ENCODE data around the gene GH2.

Gene GH2

GRCh38 chr17:63838631-63839171 lies 43.0 kb downstream of the GH2 start:
- DNase-seq: peak; percentile 19 to 78

DNA sequence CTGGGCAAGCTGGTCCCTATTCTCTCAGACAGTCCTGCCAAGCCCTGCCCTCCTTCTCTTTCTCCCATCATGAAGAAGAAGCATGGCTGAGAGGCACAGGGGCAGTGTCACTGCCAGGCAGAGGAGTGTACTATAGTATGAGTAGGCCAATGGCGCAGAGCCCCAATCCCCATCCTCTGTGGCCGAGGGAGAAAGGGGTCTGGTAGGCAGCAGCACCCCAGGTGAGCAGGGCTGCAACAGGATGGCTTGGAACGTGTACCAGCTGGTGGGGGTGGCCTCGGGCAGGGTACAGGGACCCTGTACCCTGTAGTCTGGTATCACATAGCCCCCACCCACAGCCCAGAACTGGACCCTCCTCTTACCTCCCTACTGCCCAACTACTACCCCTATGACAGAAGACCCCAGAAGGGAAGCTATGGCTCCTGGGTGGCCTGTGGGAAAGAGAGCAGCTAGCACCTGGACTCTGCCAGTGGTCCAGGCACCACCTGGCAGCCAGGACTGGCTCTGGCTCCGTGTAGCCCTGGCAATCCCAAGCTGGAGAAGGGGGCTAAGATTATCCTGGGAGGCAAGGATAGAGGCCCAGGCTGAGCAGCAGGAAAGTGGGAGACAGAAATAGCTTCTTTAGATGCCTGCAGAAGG lies 43.7 kb downstream of the GH2 start:
- no peak for DNase-seq

DNA sequence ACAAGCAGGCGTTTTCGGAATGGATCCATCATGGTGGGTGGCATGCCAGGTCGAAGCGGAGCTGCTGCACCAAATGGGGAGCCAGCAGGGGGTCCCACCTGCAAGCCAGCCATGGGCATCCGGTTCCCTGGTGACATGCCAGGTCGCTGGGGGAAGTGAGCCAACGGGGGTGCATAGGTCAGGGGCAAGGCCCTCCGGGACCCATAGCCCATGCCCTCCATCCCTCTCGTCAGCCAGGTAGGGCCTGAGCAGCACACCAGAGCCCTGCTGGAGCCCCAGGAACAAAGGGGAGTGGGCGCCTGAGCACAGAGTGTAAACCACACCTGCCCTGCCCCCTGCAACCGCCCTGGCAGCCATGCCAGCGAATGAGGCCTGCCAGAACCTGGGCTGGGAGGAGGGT lies 44.3 kb downstream of the GH2 start:
- DNase-seq: no peak

GRCh38 chr17:63836811-63837210 lies 44.9 kb downstream of the GH2 start:
- no peak for DNase-seq

- DNase-seq: no peak
Measured at GRCh38 chr17:63835167-63835720, 46.5 kb downstream of the GH2 start.

DNA sequence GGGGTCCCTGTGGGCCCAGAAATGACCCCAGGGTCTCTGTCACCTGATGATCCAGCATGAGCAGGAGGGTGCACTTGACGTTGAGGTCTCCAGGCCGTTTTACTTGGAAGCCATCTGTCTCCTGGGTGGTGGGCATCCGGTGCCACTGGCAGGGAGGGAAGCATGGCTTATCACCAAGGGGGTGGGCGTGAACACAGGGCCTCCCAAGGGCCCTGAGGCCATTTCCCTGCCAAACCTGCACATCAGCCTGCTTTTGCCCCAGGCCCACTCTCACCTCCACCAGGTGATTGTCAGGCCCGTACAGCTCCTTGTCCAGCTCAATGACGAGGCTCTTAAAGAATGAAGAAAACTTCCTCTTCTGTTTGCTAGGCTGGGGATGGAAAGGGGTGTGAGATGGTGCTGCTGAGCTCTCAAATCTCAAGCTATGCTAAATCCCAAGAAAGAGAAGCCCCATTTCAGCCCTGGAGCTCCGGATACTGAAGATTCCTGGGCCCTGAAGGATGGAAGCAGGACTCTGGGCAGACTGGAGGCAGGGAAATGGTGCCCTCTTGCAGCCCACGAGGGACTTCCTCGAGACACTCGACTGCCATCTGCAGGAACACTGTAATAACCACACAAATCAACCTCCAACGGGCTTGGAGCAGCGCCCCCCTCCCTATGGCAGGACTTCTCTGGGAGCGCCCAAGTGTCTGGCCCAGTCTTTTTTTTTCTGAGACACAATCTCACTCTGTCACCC lies 47.1 kb downstream of the GH2 start:
- DNase-seq: peak; percentile 54 to 64

- DNase-seq: no peak
Measured at GRCh38 chr17:63833741-63834373, 47.9 kb downstream of the GH2 start.

GRCh38 chr17:63833026-63833740 lies 48.6 kb downstream of the GH2 start:
- no peak for DNase-seq

- no peak for DNase-seq
Measured at GRCh38 chr17:63832455-63832854, 49.3 kb downstream of the GH2 start.

DNA sequence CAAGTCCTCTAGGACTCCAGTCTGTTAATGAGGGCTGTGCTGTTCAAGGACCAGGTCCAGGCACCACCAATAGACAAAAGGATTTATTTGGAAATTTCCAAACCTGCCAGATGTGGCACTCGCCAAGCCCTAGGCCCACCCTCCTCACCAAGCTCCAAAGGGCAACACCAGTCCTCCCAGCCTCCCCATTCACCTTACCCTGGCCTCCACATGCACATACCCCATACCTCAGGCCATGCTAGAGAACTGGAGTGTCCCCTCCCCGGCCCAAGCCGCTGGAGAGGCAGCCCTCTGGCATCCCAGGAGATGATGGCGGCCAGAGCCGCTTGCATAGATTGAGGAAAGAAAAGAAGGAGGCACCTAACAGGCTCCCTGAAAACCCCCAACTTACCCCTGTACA lies 49.7 kb downstream of the GH2 start:
- no peak for DNase-seq

GRCh38 chr17:63831505-63831904 lies 50.2 kb downstream of the GH2 start:
- DNase-seq: no peak

GRCh38 chr17:63830904-63831491 lies 50.7 kb downstream of the GH2 start:
- no peak for DNase-seq

DNA sequence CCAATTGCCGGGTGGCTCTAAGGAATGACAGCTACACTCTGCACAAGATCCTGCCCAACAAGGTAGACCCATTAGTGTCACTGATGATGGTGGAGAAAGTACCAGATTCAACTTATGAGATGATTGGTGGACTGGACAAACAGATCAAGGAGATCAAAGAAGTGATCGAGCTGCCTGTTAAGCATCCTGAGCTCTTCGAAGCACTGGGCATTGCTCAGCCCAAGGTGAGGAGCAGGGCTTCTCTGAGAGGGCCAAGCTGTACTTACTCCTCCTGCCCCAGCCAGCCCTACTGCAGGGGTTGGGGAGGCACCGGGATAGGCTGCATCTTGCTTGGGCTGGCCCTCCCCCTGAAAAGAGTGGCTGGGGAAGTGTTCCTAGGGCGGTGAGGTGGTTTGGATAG lies 51.5 kb downstream of the GH2 start:
- DNase-seq: no peak
